HepG2 (cell line): Measurements from ENCODE around the gene RRBP1. TPM values are rescaled to one million over a fixed set of nuclear protein-coding genes. Genes with fewer than 3 reads are reported as not detected.

ENCODE experiments used
- FLYWCH1 ChIP-seq: sonication (generic); formaldehyde crosslinking; IDR thresholded peaks from 2 replicates; pipeline ENCODE4 v1.8.1; 2023; ENCODE audit warnings: mild to moderate bottlenecking, missing genetic modification reagents
- IRX3 ChIP-seq: sonication (generic); formaldehyde crosslinking; IDR thresholded peaks from 2 replicates; pipeline ENCODE4 v1.8.1; 2023; ENCODE audit warnings: mild to moderate bottlenecking, low read depth, missing genetic modification reagents, borderline replicate concordance
- KLF12 ChIP-seq: sonication (generic); formaldehyde crosslinking; IDR thresholded peaks from 2 replicates; pipeline ENCODE4 v1.4.0; 2020; ENCODE audit warnings: missing genetic modification reagents, borderline replicate concordance
- NCOA2 ChIP-seq: sonication (generic); formaldehyde crosslinking; IDR thresholded peaks from 2 replicates; pipeline ENCODE4 v1.8.0; 2022; ENCODE audit warnings: inconsistent platforms
- NR3C1 ChIP-seq: sonication (generic); formaldehyde crosslinking; IDR thresholded peaks from 2 replicates; pipeline ENCODE4 v1.4.0; 2020; ENCODE audit warnings: missing genetic modification reagents
- PITX1 ChIP-seq: sonication (generic); formaldehyde crosslinking; IDR thresholded peaks from 2 replicates; pipeline ENCODE4 v1.5.1; 2020; ENCODE audit warnings: mild to moderate bottlenecking, missing genetic modification reagents
- RORA ChIP-seq: sonication (generic); formaldehyde crosslinking; IDR thresholded peaks from 2 replicates; pipeline ENCODE4 v1.5.0; 2020; ENCODE audit warnings: mild to moderate bottlenecking, missing genetic modification reagents, moderate library complexity
- ZFP62 ChIP-seq: sonication (generic); formaldehyde crosslinking; IDR thresholded peaks from 2 replicates; pipeline ENCODE4 v1.4.0; 2020; ENCODE audit warnings: missing genetic modification reagents
- ZNF441 ChIP-seq: sonication (generic); formaldehyde crosslinking; IDR thresholded peaks from 2 replicates; pipeline ENCODE4 v1.7.0; 2021; ENCODE audit warnings: missing genetic modification reagents, borderline replicate concordance
- polyA plus RNA-seq, 8 experiments: library from polyadenylated mRNA; depleted of rRNA in 3 of 8; stranded (reverse) in 7 of 8; unstranded in 1 of 8; fragments of >200 nt; fragmentation: Illumina TruSeq in 4 of 8; extraction: Trizol in 4 of 8; gene quantifications; 2 replicates each; pipeline versions ENCODE4 v1.2.1 to v1.2.3, GENCODE V29; 2011 to 2016; ENCODE audit warnings: low read depth in 4 of 8, missing spikeins in 1 of 8, mixed read lengths in 1 of 8; ENCODE audit not compliant: insufficient read depth in 1 of 8
- total RNA-seq, 5 experiments: library from RNA; depleted of rRNA; stranded (reverse); fragments of >200 nt; fragmentation: Illumina TruSeq; extraction: Trizol; gene quantifications; 2 replicates each; pipeline ENCODE4 v1.2.3, GENCODE V29; 2016; ENCODE audit warnings: low read depth in 1 of 5
- TF ChIP-seq, protein P1 (sequence below): sonication (generic); formaldehyde crosslinking; conservative IDR thresholded peaks from 2 replicates; pipeline ENCODE4 v1.4.0; 2020; ENCODE audit warnings: mild to moderate bottlenecking, missing genetic modification reagents, moderate library complexity
- TF ChIP-seq, protein P2 (sequence below): sonication (generic); formaldehyde crosslinking; IDR thresholded peaks from 2 replicates; pipeline ENCODE4 v1.4.0; 2020; ENCODE audit warnings: missing genetic modification reagents
- TF ChIP-seq, protein P3 (sequence below): sonication (generic); formaldehyde crosslinking; IDR thresholded peaks from 2 replicates; pipeline ENCODE4 v1.4.0; 2020; ENCODE audit warnings: mild to moderate bottlenecking, missing genetic modification reagents, borderline replicate concordance
- TF ChIP-seq, protein P4 (sequence below): sonication (generic); formaldehyde crosslinking; IDR thresholded peaks from 2 replicates; pipeline ENCODE4 v1.5.1; 2020; ENCODE audit warnings: mild to moderate bottlenecking, missing genetic modification reagents, borderline replicate concordance

RRBP1 gene
- total and polyA plus RNA-seq, 2 of the 13 experiments (the other 11 are each of a cell fraction or from before 2014, with no cell fraction given) = 150 to 222 TPM

DNA sequence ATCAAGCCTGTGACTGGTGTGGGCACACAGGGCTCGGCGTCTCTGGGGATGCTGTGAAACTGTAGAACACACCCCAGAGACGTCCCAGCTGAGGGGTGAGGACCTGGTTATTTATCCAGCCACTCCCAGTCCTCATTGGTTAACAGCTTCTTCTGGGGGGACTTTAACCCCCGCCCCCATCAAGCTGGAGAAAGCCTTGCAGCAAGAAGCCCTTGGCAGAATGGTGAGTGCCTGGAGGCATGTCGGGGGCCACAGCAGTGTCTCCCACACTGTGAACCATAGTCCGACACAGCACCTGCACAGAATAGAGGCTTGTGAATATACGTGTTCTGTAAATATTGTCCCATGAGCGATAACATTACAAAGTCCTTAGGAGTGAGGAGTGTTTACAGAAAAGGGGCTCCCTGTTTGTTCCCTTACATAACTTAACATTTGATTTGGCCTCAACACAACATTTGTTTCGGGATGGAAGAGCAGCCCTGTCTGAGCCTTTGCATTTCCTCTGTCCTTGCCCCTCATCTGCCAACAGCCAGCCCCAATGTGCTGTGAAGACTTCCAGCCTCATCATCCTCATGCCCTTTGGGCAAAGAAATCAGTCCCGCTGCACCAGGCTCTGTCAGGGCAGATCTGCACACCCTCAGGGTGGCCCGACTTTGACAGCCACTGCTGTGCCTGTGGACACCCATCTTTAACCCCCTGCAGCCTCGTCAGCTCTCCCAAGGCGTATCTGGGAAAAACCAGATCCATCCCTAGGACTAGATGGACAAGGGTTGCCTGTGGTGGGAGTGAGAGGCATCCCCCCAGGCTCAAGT lies 2.2 kb upstream of the RRBP1 start (continued):
- TF ChIP-seq, protein P1, sequence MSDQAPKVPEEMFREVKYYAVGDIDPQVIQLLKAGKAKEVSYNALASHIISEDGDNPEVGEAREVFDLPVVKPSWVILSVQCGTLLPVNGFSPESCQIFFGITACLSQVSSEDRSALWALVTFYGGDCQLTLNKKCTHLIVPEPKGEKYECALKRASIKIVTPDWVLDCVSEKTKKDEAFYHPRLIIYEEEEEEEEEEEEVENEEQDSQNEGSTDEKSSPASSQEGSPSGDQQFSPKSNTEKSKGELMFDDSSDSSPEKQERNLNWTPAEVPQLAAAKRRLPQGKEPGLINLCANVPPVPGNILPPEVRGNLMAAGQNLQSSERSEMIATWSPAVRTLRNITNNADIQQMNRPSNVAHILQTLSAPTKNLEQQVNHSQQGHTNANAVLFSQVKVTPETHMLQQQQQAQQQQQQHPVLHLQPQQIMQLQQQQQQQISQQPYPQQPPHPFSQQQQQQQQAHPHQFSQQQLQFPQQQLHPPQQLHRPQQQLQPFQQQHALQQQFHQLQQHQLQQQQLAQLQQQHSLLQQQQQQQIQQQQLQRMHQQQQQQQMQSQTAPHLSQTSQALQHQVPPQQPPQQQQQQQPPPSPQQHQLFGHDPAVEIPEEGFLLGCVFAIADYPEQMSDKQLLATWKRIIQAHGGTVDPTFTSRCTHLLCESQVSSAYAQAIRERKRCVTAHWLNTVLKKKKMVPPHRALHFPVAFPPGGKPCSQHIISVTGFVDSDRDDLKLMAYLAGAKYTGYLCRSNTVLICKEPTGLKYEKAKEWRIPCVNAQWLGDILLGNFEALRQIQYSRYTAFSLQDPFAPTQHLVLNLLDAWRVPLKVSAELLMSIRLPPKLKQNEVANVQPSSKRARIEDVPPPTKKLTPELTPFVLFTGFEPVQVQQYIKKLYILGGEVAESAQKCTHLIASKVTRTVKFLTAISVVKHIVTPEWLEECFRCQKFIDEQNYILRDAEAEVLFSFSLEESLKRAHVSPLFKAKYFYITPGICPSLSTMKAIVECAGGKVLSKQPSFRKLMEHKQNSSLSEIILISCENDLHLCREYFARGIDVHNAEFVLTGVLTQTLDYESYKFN (CRISPR knock-in tag) = peak; percentile 100
- no peak for TF ChIP-seq NR3C1 (CRISPR knock-in tag)
- TF ChIP-seq, protein P2, sequence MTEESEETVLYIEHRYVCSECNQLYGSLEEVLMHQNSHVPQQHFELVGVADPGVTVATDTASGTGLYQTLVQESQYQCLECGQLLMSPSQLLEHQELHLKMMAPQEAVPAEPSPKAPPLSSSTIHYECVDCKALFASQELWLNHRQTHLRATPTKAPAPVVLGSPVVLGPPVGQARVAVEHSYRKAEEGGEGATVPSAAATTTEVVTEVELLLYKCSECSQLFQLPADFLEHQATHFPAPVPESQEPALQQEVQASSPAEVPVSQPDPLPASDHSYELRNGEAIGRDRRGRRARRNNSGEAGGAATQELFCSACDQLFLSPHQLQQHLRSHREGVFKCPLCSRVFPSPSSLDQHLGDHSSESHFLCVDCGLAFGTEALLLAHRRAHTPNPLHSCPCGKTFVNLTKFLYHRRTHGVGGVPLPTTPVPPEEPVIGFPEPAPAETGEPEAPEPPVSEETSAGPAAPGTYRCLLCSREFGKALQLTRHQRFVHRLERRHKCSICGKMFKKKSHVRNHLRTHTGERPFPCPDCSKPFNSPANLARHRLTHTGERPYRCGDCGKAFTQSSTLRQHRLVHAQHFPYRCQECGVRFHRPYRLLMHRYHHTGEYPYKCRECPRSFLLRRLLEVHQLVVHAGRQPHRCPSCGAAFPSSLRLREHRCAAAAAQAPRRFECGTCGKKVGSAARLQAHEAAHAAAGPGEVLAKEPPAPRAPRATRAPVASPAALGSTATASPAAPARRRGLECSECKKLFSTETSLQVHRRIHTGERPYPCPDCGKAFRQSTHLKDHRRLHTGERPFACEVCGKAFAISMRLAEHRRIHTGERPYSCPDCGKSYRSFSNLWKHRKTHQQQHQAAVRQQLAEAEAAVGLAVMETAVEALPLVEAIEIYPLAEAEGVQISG = peak; percentile 76
- no peak for TF ChIP-seq FLYWCH1 (CRISPR knock-in tag)
- TF ChIP-seq, protein P3, sequence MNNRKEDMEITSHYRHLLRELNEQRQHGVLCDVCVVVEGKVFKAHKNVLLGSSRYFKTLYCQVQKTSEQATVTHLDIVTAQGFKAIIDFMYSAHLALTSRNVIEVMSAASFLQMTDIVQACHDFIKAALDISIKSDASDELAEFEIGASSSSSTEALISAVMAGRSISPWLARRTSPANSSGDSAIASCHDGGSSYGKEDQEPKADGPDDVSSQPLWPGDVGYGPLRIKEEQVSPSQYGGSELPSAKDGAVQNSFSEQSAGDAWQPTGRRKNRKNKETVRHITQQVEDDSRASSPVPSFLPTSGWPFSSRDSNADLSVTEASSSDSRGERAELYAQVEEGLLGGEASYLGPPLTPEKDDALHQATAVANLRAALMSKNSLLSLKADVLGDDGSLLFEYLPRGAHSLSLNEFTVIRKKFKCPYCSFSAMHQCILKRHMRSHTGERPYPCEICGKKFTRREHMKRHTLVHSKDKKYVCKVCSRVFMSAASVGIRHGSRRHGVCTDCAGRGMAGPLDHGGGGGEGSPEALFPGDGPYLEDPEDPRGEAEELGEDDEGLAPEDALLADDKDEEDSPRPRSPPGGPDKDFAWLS (CRISPR knock-in tag) = no peak
- peak; percentile 72 for TF ChIP-seq IRX3 (CRISPR knock-in tag)
- TF ChIP-seq ZNF441 (CRISPR knock-in tag) = peak; percentile 48; the same call in 1 of the 2 replicates
- TF ChIP-seq, protein P4, sequence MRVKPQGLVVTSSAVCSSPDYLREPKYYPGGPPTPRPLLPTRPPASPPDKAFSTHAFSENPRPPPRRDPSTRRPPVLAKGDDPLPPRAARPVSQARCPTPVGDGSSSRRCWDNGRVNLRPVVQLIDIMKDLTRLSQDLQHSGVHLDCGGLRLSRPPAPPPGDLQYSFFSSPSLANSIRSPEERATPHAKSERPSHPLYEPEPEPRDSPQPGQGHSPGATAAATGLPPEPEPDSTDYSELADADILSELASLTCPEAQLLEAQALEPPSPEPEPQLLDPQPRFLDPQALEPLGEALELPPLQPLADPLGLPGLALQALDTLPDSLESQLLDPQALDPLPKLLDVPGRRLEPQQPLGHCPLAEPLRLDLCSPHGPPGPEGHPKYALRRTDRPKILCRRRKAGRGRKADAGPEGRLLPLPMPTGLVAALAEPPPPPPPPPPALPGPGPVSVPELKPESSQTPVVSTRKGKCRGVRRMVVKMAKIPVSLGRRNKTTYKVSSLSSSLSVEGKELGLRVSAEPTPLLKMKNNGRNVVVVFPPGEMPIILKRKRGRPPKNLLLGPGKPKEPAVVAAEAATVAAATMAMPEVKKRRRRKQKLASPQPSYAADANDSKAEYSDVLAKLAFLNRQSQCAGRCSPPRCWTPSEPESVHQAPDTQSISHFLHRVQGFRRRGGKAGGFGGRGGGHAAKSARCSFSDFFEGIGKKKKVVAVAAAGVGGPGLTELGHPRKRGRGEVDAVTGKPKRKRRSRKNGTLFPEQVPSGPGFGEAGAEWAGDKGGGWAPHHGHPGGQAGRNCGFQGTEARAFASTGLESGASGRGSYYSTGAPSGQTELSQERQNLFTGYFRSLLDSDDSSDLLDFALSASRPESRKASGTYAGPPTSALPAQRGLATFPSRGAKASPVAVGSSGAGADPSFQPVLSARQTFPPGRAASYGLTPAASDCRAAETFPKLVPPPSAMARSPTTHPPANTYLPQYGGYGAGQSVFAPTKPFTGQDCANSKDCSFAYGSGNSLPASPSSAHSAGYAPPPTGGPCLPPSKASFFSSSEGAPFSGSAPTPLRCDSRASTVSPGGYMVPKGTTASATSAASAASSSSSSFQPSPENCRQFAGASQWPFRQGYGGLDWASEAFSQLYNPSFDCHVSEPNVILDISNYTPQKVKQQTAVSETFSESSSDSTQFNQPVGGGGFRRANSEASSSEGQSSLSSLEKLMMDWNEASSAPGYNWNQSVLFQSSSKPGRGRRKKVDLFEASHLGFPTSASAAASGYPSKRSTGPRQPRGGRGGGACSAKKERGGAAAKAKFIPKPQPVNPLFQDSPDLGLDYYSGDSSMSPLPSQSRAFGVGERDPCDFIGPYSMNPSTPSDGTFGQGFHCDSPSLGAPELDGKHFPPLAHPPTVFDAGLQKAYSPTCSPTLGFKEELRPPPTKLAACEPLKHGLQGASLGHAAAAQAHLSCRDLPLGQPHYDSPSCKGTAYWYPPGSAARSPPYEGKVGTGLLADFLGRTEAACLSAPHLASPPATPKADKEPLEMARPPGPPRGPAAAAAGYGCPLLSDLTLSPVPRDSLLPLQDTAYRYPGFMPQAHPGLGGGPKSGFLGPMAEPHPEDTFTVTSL (CRISPR knock-in tag) = peak; percentile 98
- TF ChIP-seq RORA (CRISPR knock-in tag) = 0 out of 2 replicates have a peak, but pooled peaks have one; percentile 71
- peak; percentile 96 for TF ChIP-seq PITX1
- no peak for TF ChIP-seq KLF12 (CRISPR knock-in tag)
- no peak for TF ChIP-seq ZFP62 (CRISPR knock-in tag)
- TF ChIP-seq NCOA2 (CRISPR knock-in tag) = peak; percentile 97
